HG03097 (cell line): ENCODE measurements around the gene KCNC2.

Source experiments
- ATAC-seq: cut with Tn5 transposase; IDR thresholded peaks from one replicate; pipeline ENCODE4 v1.9.1; 2021; ENCODE audit not compliant: unreplicated experiment, low FRiP score

The KCNC2 gene

DNA sequence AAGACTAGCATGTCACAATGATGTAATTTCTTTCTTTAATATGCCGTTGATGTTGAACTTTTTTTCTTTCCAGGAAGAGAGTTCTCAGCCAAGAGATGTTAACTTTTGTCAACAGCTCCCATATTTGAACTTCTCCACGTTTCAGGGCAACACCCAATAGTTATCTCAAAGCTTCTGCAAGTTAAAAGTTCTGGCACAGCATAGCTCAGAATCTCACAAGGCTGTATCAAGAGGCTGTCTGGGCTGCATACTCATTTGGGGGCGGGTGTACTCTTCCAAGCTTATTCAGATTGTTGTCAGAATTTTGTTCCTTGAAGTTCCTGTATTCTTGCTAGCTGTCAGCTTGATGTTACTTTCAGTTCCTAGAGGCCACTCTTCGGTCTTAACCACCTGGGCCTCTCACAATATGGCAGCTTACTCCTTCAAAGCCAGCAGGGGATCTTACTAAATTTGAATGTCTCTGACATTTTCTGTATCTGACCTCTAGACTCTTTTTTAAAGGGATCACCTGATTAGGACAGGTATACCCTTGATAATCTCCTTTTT, 38.9 kb downstream of the KCNC2 start:
- no peak for ATAC-seq

DNA sequence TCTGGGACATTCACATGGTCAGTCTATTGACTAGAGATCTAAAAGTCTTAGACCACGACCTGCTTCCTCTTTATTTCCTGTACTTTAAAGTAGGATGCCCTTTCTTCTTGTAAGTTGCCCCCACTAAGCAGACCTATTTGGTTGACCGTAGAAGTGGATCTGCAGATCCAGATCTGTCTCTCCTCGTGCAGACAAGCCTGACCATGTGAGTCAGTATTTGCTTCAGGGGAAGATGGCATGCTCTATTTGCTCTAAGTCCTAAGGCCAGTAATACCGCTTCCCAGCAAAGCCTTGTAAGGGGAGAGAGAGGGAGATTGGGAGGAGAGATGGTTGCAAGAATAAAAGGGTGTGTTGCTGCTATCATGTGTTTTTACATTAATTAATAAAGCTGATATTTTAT, 46.8 kb downstream of the KCNC2 start:
- no peak for ATAC-seq

DNA sequence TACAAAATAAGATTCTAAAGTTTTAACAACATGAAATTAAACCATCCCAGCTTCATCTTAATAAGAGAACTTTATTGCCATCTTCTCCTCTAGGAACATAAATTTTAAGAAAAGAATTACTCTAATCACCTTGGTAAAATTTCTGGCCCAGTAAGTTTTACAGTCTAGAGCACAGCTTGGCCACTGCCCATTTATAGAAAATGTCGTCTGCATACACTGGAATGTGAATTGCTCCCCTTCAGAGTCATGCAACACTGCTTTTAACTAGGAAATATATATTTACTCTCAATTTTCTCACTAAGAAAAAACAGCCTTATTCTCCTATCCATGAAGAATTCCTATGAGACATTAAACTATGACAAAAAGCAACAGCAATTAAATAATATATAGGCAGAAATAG, 48.2 kb downstream of the KCNC2 start:
- no peak for ATAC-seq

DNA sequence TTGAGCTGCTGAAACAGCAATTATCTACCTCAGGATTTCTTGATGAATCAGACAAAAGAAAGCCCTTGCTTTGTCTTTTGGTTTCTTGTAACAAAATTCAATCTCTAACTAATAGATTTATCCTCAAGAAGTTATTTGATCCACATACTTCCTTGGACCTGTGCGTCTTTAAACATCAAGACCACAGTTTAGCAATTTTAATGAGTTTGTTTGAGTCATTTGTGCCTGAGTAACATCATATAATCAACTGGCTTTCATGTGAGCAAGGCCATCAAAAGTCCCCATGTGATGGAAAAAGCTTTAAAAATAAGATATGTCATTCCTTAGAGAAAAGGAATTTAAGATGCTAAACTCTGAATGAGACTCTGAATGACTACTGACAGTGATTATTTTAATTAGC, 52.3 kb downstream of the KCNC2 start:
- ATAC-seq = no peak

DNA sequence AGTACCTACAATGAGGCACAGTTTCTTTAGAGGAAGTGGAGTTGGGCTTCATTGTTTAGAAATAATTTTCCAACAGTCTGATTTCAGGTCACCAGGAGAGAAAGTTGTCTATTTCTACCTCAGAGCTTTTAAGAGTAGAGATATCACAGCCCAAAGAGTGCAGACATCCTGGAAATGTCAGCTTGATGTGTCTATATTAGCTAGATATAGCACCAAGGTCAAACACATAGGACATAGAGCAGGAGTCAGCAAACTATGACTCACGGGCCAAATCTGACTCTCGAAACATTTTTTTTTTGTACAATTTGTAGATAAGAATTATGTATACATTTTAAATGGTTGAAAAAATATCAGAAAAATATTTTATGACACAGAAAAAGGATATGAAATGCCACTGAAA, 53.7 kb downstream of the KCNC2 start:
- no peak for ATAC-seq

DNA sequence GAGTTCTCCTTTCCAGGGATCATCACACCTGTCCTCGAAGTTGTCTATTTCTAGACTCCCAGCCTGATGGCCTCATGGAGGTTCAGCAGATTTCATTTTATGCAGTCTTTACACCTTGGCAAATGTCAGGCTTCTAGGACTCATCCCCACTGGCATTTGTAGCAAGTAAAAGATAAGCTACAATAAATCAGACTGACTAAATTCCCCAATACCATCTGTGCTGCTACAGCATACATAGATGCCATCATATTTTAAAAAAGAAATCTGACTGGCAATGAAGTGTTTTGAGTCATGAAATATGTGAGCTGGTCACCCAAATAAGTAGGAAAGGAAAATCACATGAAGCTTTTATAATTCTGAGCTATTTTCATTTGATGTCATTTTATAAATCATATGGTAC, 55.3 kb downstream of the KCNC2 start:
- ATAC-seq = no peak

DNA sequence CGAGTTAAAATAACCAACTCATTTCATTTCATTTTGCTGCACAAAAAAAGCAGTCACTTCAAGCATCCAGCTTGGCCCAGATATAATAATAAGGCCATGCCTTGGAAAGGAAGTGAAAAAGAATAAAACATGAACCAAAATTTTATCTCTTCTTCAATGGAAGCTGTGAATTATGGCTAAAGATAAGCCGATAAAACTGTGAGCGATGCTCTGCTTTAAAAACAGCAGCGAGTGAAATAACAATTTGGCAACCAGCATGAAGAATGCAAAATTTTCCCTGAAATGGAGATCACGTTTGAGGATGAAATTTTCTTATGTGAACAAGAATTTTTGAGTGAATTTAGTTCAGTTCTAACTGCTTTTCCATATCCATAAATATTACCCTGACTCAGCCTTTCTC, 70.4 kb downstream of the KCNC2 start:
- no peak for ATAC-seq

DNA sequence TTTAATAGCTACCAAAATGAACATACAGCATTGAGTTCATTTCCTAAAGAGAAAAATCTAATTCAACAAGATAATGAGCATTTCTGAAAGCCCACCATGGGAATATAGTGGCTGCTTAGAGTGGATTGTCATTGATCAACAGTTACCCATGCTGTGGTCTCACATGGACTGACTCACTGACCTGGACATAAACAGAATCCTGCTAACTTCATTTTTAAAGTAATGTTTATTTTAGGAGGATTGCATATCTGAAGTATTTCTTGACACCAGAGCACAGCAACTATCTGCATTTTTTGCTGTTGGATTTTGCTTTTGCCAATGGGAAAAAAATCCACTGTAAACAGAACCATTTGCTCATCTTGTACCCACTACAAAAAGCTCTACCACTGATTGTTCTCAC, 71.7 kb downstream of the KCNC2 start:
- ATAC-seq = no peak

DNA sequence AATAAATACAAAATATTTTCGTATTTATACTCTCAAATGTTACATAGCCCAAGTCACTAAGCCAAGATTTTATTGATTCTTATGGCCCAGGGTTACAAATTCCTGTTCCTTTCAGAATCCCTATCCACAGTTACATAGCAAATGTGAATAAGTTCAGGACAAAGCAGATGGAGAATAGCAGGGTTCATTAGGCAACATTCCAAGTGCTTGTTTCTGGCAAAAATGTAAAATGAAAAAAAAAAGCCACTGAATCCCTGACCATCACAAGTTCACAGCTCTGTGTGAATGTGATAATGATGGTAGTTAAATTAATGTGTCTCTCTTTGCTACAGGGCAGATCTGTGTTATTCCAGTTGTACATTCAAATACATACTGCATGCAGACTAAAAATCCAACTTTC, 74.6 kb downstream of the KCNC2 start:
- ATAC-seq = no peak

DNA sequence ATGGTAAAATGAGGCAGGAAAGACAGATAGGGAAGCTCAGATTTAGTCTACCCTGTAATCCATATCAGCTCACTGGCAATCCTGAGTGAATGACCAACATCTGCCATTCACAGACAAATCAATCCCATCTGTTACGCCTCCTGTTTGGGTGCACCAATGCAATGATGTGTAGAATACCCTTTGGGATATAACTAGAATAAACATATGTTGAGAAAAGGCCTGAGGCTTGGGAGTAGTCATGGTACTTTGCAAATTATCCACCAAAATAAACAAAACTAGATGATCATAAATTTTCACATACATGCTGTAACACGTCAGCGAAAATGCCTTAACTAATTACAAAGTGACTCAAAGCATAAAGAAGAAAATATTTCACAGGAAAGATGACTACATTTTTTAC, 78.8 kb downstream of the KCNC2 start:
- no peak for ATAC-seq

DNA sequence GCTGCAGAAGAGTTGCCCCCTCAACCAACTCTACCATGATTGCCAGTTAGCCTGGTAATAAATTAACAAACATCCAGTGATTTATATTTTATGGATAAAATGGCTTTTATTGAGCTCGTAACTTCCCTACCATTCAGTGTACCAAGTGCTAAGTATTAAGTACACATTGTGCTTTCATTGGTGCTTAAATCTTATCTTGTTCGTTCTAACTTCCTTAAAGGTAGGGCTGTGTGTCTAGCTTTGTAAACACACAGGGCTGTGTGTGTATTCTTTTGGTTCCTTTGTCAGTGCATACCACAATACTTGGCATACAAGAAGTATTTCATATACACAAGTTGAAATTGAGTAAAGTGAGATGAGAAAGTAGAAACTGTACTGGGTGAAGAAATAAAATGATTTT, 80.4 kb downstream of the KCNC2 start:
- ATAC-seq = no peak

DNA sequence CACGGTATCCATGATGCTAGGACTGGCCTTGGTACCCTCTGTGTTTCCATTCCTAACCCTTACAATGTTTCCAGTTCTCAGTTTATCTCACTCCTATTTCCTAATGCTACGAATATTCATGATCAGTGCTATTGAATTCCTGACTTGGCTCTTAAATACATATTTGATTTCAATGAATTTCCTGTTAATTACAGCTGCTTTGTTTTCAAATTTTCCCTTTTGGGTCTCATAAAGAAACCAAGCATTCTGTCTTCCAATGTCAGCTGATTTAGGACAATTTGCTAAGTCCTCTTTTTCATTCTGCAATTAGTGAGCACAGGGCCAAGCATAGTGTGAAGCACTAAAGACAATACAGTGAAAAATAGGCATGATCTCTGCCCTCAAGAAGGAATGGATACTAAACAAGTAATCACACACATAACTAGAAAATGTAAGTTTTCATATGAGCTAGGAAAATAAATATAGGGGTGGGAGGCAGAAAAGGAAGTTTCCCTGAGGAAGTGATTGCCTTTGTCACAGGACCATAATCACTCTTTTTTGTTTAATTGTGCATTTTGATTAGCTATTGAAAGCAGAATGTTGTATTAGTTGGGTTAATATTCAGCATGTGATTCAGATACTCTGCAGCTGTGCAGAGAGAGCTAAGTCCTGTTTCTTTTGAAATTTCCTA, 88.5 kb downstream of the KCNC2 start:
- ATAC-seq = no peak

DNA sequence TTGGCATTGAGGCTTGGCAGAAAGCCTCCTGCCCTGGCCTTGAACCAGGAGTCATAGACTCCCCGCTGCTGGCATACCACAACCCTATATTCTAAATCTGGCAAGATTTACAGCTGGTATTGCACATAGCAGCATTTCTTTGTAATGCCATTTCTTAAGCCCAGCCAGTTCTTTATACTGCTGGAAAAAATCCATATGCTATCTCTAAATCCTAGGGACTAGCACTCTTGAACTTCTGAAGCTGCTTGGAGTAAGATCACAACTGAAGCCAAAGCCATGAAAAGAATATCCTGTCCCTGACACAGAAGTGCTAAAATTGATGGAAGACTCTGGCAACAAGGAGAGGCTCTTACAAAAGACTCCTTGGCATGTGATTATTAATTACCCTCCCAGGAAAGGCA, 89.3 kb downstream of the KCNC2 start:
- no peak for ATAC-seq

DNA sequence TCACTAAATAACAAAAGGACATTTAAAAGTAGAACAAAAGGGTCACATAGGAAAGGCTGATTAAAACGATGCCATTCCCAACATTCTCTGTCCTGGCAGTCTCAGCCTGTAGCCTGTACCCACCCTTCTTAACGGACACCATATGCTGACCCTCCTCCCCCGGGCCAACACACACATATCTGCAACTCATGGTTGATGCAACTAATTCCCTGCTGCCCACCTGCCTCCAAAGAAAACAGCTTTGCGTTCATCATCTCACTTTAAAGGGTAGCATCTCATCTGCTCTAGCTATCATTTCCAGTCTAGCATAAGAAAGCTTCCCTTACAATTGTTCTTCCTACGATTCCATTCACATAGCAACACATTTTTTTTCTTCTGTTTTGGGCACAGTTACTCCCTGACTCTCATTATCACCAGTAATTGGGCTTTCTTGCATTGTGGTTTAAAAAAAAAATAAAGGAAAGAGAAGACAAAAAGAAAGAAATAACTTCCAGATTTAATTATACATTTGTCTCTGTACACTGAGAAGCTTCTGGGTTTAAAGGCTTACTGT, 92.9 kb downstream of the KCNC2 start:
- no peak for ATAC-seq

DNA sequence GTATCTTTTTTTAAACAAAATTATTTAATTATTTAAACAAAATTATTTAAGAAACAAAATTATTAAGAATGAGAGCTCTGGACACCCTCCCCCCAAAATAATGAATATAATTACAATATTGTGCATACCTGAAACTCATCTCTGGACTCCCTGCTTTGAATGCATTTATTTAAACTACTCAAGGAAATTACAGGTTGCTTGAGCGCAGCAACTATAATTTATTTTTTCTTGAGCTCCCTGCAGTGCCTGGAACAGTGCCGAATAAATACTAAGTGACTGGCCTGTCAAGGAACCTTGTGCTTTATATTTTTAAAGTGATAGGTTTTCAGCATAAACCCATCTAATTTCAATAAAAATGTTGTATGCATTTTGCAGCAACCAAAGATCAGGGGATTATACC, 93.9 kb downstream of the KCNC2 start:
- no peak for ATAC-seq

DNA sequence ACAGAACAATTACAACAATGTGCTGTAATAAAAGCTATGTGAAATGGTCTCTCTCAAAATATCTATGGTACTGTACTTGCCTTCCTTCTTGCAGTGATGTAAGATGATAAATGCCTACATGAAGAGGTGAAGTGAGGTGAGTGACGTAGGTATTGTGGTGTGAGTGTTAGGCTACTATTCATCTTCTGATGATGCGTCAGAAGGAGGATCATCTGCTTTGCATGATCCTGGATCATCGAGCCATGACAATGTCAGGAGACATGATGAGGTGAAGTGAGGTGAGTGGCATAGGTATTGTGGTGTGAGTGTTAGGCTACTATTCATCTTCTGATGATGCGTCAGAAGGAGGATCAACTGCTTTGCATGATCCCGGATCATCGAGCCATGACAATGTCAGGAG, 105.8 kb downstream of the KCNC2 start:
- ATAC-seq = no peak

DNA sequence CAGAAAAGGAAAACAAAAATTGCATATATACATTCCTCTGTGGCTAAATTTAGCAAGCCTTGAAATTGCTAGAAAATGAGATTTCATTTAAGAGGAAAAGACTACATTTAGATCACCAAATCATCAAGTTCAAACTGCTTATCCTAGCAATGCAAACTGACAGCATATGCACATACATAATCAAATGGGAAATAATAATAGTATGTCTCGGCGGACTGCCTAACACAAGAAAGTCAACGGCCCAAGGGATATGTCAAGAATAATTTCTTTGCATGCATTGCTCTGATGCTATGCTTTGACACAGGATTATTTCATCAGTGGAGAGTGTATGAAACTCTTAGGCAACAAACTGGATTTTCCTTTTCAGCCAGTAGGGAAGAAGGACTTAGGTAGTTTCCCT, 107.9 kb downstream of the KCNC2 start:
- no peak for ATAC-seq

DNA sequence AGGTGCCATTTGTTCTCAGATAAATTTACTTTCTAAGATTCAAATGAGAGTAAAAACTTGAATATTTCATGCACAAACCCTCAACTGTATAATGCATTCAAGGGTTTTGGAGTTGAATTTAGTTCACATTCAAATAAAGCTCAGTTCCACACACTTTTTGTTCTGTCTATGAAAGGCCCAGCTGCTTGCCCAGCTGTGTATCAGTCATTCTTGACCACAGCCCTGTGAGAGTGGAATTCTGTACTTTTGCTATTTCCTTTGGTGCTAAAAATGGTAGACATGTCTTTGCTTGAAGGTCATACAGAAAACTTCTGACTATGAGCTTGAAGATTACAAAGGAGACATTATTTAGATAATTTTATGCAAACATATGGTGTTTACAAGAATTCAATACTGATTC, 110.4 kb downstream of the KCNC2 start:
- no peak for ATAC-seq

DNA sequence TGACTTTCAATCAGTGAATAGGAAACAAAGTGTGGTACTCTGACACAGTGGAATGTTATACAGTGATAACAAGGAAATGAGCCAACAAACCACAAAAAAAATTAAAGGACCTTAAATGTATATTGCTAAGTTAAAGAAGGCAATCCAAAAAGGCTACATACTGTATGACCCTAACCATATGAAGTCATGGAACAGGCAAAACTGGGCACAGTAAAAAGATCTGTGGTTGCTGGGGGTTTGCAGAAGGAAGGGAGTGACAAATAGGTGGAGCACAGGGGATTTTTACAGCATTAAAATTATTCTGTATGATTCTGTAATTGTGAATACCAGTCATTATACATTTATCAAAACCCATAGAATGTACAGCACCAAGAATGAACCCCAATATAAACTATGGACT, 112.6 kb downstream of the KCNC2 start:
- no peak for ATAC-seq

DNA sequence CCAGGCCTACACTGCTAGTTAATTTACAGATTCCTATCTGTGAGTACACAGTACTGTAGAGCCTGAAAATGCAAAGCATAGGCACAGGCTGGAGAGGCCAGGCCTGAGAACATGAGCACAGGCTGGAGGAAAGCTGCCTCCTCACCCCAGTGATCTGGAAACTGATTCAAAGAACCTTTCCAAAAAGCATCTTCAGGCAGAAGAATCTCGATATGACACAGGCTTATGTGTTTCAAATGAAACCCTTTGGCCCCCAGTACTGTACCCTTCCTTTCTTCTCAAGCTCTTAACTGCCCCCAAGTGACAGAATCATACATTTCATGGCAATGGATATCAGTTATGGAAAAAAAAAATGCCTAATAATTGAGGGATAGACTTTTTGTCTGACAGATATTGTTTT, 122.0 kb downstream of the KCNC2 start:
- no peak for ATAC-seq

DNA sequence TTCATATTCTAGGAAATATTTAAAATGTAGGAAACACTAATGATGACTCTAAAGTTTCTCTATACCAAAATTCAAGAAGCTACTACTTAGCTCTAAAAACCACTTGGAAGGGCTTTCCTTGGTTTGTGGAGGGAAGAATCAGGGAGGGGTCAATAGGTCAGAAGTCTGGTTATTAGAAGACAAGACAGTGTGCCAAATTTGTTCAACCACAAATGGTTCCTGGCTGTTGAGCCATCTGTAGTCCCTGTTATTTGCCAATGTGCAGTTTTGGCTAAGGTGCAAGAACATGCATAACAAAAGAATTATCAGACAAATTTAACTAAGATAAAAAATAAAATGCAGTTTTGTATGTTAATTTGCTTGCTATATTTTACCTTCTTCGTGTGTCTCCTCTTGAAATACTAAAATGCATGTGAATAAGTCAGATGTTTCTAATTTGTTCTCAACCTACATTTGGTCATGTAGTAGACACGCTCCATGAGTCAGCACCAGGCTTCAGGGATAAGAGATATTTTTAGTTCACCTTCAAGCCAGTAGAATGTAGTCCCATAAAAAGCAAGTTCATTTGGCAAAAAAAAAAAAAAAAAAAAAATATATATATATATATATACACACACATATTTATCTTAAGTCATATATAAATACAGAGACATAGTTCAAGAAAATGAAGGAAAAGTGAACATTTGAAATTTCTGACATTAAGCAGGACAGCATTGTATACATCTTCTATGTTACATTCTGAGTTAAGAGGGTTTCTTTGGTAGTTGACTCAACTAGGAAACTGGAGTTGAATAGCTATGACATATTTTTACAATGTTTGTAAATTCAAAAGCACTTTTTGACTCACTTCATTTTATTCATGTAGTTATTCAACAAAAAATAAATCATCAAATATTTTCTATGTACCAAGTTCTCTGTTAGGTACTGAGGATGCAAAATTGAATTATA, 123.3 kb downstream of the KCNC2 start:
- no peak for ATAC-seq

DNA sequence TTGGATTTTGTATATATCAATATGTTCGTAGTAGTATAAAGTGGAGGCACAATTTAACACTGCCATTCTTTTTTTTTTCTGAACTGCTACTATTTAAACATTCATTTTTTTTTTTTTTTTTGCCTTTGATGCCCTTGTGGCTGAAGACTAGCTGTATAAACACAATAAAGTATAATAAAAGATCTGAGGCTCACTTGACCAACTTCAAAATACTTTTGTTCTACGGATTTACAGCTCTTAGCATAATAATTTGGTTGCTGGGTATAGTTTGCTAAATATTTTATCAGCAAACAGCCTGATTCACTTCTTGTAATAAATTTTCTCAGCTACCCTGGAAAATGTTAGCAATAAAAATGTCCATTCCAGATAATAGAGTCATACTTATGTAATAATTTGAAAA, 128.3 kb downstream of the KCNC2 start:
- no peak for ATAC-seq
